Upper lobe of left lung (tissue), 6 donors: ENCODE data around the gene KANSL1. TPM values are rescaled to one million over a fixed set of nuclear protein-coding genes. Genes with fewer than 3 reads are reported as not detected.

Source experiments
- ATAC-seq, 2 donors: fragments of 200-7000 bp; cut with Tn5 transposase; one replicate each; pipeline ENCODE4 v1.9.1; 2022; ENCODE audit warnings: mild to moderate bottlenecking in 2 of 2, moderate library complexity in 2 of 2; ENCODE audit not compliant: low FRiP score in 2 of 2
- DNase-seq, 2 donors: peaks; one replicate each; pipeline ENCODE4 v3.0.0-alpha.2; 2019 to 2020
- H3K27ac ChIP-seq, 4 donors: fragments of 200-600 bp; sonication (generic); one replicate each; pipeline ENCODE4 v1.5.1; 2016 to 2019
- H3K27me3 ChIP-seq, 4 donors: fragments of 200-600 bp; sonication (generic); one replicate each; pipeline ENCODE4 v1.5.1; 2017 to 2019
- H3K36me3 ChIP-seq, 4 donors: fragments of 200-600 bp; sonication (generic); one replicate each; pipeline ENCODE4 v1.5.1; 2016 to 2019
- H3K4me1 ChIP-seq, 4 donors: fragments of 200-600 bp; sonication (generic); one replicate each; pipeline ENCODE4 v1.5.1; 2018 to 2019
- H3K4me3 ChIP-seq, 4 donors: fragments of 200-600 bp; sonication (generic); one replicate each; pipeline ENCODE4 v1.5.1; 2017 to 2019; ENCODE audit warnings: mild to moderate bottlenecking in 2 of 4, moderate library complexity in 1 of 4
- H3K9me3 ChIP-seq, 4 donors: fragments of 200-600 bp; sonication (generic); one replicate each; pipeline ENCODE4 v1.5.1; 2018 to 2019
- EP300 ChIP-seq, 4 donors: sonication (generic); formaldehyde crosslinking; IDR thresholded peaks; one replicate each; pipeline ENCODE4 v1.5.1; 2017; ENCODE audit warnings: antibody characterized with exemption in 4 of 4, control low read depth in 2 of 4
- POLR2A ChIP-seq, 4 donors: fragments of 450-650 bp; IDR thresholded peaks; one replicate each; pipeline ENCODE4 v1.5.1; 2016 to 2017; ENCODE audit warnings: antibody characterized with exemption in 4 of 4, mild to moderate bottlenecking in 2 of 4
- POLR2AphosphoS5 ChIP-seq, 2 donors: sonication (generic); formaldehyde crosslinking; IDR thresholded peaks; one replicate each; pipeline ENCODE4 v1.5.1; 2017; ENCODE audit warnings: antibody characterized with exemption in 2 of 2
- WGBS, 2 donors: methylation state at CpG; one replicate each; pipeline ENCODE4 v1.1.5; 2017 to 2018; 5-methylcytosine and 5-hydroxymethylcytosine counted together
- total RNA-seq, 6 donors: library from RNA; depleted of rRNA in 4 of 6; stranded (reverse); fragments of >200 nt in 4 of 6; gene quantifications; one replicate each; pipeline versions ENCODE4 v1.1.0 to v1.2.1, GENCODE V29; 2016 to 2021
- TF ChIP-seq, protein P1 (sequence below), 6 experiments: fragments of 450-650 bp in 4 of 6; fragments of 200-600 bp in 2 of 6; sonication (generic) in 2 of 6; IDR thresholded peaks; one replicate each; pipeline ENCODE4 v1.5.1; 2016 to 2019; ENCODE audit warnings: antibody characterized with exemption in 6 of 6
- donor health status: DM: no; HTN: no; CAD: no; lungs with moderate emphysema.
- donor health status: DM: no; HTN: yes; CAD: no; lungs with severe emphysema.

KANSL1 gene
- total RNA-seq, 6 donors from 2014 or later = 60.5 to 294 (median 108) TPM

DNA sequence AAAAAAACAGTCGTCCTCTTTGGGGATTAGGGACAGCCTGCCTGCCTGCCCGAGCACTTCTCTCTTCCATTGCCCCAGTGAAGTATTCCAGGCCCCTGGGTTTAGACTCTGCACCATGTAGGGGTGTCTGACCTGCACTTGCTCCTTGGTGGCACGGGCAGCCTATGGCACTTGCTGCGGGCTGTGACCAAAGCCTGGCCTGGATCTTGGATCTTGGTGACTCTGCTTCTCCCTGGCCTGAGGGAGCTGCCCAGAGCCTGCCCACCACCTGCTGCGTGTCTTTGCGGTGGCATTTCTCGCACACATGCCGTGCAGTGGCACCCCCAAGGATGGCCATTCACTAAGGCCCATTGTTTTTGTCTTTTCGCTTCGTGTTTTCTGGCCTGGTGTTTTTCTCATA is 200.3 kb downstream of the KANSL1 start:
- ATAC-seq = peak in 1 of 2 donors; percentile 7
- Histone ChIP-seq H3K4me3 (no peak overlapping the region), H3K9me3 (no peaks in the 10 kb centered on the region), H3K36me3 (no peaks in the 10 kb centered on the region), H3K27me3 (no peaks in the 10 kb centered on the region), H3K4me1 (no peaks in the 10 kb centered on the region), H3K27ac (no peak overlapping the region)
- WGBS, 2 donors = 79 to 81% methylated on average over 10 of the region's 10 CpGs
- TF ChIP-seq POLR2A (IDR thresholded peaks at IDR 0.05) (no peak), POLR2AphosphoS5 (IDR thresholded peaks at IDR 0.05) (no peak), EP300 (IDR thresholded peaks at IDR 0.05) (no peak)
- TF ChIP-seq, protein P1, sequence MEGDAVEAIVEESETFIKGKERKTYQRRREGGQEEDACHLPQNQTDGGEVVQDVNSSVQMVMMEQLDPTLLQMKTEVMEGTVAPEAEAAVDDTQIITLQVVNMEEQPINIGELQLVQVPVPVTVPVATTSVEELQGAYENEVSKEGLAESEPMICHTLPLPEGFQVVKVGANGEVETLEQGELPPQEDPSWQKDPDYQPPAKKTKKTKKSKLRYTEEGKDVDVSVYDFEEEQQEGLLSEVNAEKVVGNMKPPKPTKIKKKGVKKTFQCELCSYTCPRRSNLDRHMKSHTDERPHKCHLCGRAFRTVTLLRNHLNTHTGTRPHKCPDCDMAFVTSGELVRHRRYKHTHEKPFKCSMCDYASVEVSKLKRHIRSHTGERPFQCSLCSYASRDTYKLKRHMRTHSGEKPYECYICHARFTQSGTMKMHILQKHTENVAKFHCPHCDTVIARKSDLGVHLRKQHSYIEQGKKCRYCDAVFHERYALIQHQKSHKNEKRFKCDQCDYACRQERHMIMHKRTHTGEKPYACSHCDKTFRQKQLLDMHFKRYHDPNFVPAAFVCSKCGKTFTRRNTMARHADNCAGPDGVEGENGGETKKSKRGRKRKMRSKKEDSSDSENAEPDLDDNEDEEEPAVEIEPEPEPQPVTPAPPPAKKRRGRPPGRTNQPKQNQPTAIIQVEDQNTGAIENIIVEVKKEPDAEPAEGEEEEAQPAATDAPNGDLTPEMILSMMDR (IDR thresholded peaks at IDR 0.05) = no peak
- no peak for DNase-seq

DNA sequence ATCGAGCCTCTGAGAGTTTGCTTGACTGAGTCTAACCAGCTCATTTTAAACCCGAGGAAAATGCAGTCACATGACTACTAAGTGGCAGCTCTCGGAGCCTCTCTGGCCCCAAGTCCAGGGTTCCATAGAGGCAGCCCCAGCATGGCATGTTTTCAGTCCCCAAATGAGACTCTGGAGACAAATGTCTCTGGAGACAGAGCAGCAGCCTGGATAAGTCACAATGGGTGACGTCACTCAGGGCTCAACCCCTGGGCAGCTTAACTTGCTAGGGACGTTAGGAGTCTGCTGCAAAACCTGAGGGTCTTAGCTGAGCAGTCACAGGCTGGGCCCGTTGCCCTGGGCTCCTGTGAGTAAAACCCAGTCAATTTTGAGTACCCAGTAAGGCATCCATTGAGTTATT is 201.1 kb downstream of the KANSL1 start:
- ATAC-seq (no peak), DNase-seq (no peak)
- no peak overlapping the region for H3K4me3 ChIP-seq
- WGBS, 2 donors = 56 to 61% methylated on average over 3 to 6 of the region's 6 CpGs
- no peaks in the 10 kb centered on the region for H3K27me3 ChIP-seq
- H3K36me3 ChIP-seq = no peaks in the 10 kb centered on the region
- TF ChIP-seq POLR2A (IDR thresholded peaks at IDR 0.05) (no peak), EP300 (IDR thresholded peaks at IDR 0.05) (no peak), POLR2AphosphoS5 (IDR thresholded peaks at IDR 0.05) (no peak)
- TF ChIP-seq, protein P1 (IDR thresholded peaks at IDR 0.05) = no peak
- H3K4me1 ChIP-seq = no peaks in the 10 kb centered on the region
- no peak overlapping the region for H3K27ac ChIP-seq
- H3K9me3 ChIP-seq = no peaks in the 10 kb centered on the region

DNA sequence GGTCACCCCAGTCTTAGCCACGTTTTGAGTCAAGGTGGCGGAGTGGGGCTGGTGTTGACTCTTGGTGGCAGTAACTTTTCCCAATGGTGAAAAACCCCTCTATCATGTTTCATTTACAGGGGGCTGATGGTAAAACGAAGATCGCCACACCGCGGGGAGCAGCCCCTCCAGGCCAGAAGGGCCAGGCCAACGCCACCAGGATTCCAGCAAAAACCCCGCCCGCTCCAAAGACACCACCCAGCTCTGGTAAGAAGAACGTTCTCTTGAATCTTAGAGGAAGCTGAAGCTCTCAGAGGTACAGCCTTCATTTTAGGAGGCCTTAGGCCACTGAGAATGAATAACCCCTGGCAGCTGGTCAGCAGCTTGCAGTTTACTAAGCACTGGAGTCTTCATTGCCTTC is 201.9 kb downstream of the KANSL1 start:
- 85 to 91% methylated on average over 10 of the region's 10 CpGs for WGBS, 2 donors
- TF ChIP-seq, protein P1 (IDR thresholded peaks at IDR 0.05) = no peak
- TF ChIP-seq EP300 (IDR thresholded peaks at IDR 0.05) (no peak), POLR2A (IDR thresholded peaks at IDR 0.05) (no peak), POLR2AphosphoS5 (IDR thresholded peaks at IDR 0.05) (no peak)
- no peak overlapping the region for H3K4me3 ChIP-seq

DNA sequence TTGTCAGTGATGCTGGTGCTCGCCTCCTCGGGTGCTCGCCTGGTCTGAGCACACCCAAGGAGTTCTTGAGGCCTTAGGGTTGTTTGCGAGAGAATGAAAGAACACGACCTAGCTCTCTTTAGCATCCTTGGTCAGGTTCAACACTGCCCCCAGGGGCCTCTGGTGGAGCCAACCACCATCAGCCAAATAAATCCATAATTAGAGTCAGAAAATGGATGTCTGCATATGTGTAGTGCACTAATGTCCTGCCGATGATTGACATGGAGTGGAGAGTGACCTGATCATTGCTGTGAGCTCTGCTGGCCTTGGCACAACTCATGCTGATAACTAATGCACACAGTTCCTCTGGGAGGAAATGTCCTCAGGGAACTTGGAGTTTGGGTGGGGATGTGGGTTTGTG is 202.3 kb downstream of the KANSL1 start:
- 79 to 84% methylated on average over 6 of the region's 6 CpGs for WGBS, 2 donors
- no peaks in the 10 kb centered on the region for H3K27me3 ChIP-seq

More for the DNA sequence above, 201.9 kb downstream of the KANSL1 start:
- DNase-seq = no peak
- Histone ChIP-seq H3K36me3 (no peaks in the 10 kb centered on the region), H3K27ac (no peak overlapping the region), H3K27me3 (no peaks in the 10 kb centered on the region), H3K9me3 (no peaks in the 10 kb centered on the region), H3K4me1 (no peaks in the 10 kb centered on the region)
- no peak for ATAC-seq

DNA sequence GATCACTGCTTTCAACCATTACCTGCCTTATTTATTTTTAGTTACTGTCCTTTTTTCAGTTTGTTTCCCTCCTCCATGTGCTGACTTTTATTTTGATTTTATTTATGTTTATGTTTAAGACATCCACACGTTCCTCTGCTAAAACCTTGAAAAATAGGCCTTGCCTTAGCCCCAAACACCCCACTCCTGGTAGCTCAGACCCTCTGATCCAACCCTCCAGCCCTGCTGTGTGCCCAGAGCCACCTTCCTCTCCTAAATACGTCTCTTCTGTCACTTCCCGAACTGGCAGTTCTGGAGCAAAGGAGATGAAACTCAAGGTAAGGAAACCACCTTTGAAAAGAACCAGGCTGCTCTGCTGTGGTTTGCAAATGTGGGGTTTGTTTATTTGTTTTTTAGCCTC is 203.5 kb downstream of the KANSL1 start:
- DNase-seq (no peak), ATAC-seq (no peak)
- no peaks in the 10 kb centered on the region for H3K4me1 ChIP-seq
- TF ChIP-seq, protein P1 (IDR thresholded peaks at IDR 0.05) = no peak
- TF ChIP-seq POLR2A (IDR thresholded peaks at IDR 0.05) (no peak), EP300 (IDR thresholded peaks at IDR 0.05) (no peak), POLR2AphosphoS5 (IDR thresholded peaks at IDR 0.05) (no peak)
- H3K27ac ChIP-seq = no peak overlapping the region
- no peaks in the 10 kb centered on the region for H3K9me3 ChIP-seq
- no peak overlapping the region for H3K4me3 ChIP-seq
- WGBS, 2 donors = 78 to 84% methylated on average over 3 of the region's 3 CpGs
- no peaks in the 10 kb centered on the region for H3K36me3 ChIP-seq
- no peaks in the 10 kb centered on the region for H3K27me3 ChIP-seq

More for the DNA sequence above, 202.3 kb downstream of the KANSL1 start:
- Histone ChIP-seq H3K4me3 (no peak overlapping the region), H3K4me1 (no peaks in the 10 kb centered on the region), H3K36me3 (no peaks in the 10 kb centered on the region), H3K9me3 (no peaks in the 10 kb centered on the region), H3K27ac (no peak overlapping the region)
- DNase-seq (no peak), ATAC-seq (no peak)
- TF ChIP-seq EP300 (IDR thresholded peaks at IDR 0.05) (no peak), POLR2AphosphoS5 (IDR thresholded peaks at IDR 0.05) (no peak), POLR2A (IDR thresholded peaks at IDR 0.05) (no peak)
- TF ChIP-seq, protein P1 (IDR thresholded peaks at IDR 0.05) = no peak
